ENCODE measurements around the gene SIGLEC11.
"Not testable (repeated sequence)": the region's sequence is repeated elsewhere in the genome, so short reads cannot be mapped to it uniquely, and the experiment has no call there.

SIGLEC11 gene

DNA sequence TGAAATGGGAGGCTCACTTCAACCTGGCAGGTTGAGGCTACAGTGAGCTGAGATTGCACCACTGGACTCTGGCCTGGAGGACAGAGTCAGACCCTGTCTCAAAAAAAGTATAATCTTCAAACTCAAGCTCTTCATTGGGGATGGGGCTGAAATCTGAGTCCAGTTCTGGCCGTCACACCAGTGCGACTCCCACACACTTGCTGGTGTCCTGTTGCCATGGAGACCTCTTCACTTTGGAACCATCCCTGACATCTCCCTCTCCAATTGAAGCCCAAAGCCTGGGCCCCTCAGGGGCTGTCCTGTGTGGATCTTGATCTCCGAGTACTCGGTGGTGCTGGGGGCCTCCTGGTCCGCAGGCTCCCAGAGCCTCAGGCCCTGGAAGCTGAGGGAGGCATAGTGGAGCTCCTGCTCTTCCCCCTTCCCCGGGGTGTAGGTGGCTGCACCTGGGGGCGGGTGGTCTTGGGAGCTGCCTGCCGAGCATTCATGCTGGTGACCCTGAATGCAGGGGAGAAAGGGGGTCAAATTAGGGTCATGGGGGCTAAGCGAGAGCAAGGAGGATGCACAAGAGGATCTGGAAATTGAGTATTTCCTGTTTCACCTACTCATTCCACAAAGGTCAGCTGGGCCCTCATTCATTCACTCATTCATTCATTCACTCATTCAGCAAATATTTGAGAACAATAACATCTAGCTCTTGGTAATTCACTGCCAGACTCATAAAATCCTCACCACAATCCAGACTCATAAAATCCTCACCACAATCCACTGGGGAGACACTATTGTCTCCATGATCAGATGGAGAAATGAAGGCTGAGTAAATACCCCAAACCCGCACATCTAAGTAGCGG lies 11.0 kb downstream of the SIGLEC11 start:
- no peak overlapping the region for H3K4me3 ChIP-seq (ENCODE audit: low read depth in 1 of 2, low read length in 2 of 2)
- peaks cover 3% of the 10 kb centered on the region for H3K27me3 ChIP-seq (ENCODE audit: insufficient read depth, low read length, poor library complexity)
- DNase-seq (no peak), ATAC-seq (ENCODE audit: insufficient read depth, low read depth) (no peak)
- H2AFZ ChIP-seq (ENCODE audit: low read depth, low read length), result no peak overlapping the region
- no peaks in the 10 kb centered on the region for H3K79me2 ChIP-seq (ENCODE audit: insufficient read depth, low read length)
- H4K20me1 ChIP-seq (ENCODE audit: insufficient read depth, low read length), result 0 out of 2 replicates have a peak, but pooled peaks cover 6% of the 10 kb centered on the region
- H3K4me1 ChIP-seq (ENCODE audit: insufficient read depth, low read length), result no peaks in the 10 kb centered on the region
- TF ChIP-seq, protein P1, sequence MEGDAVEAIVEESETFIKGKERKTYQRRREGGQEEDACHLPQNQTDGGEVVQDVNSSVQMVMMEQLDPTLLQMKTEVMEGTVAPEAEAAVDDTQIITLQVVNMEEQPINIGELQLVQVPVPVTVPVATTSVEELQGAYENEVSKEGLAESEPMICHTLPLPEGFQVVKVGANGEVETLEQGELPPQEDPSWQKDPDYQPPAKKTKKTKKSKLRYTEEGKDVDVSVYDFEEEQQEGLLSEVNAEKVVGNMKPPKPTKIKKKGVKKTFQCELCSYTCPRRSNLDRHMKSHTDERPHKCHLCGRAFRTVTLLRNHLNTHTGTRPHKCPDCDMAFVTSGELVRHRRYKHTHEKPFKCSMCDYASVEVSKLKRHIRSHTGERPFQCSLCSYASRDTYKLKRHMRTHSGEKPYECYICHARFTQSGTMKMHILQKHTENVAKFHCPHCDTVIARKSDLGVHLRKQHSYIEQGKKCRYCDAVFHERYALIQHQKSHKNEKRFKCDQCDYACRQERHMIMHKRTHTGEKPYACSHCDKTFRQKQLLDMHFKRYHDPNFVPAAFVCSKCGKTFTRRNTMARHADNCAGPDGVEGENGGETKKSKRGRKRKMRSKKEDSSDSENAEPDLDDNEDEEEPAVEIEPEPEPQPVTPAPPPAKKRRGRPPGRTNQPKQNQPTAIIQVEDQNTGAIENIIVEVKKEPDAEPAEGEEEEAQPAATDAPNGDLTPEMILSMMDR (IDR thresholded peaks at IDR 0.05; ENCODE audit: borderline replicate concordance, extremely low read depth, low read length, poor library complexity, severe bottlenecking), result no peak
- TF ChIP-seq EZH2 (IDR thresholded peaks at IDR 0.05; ENCODE audit: borderline replicate concordance, low read depth, low read length, severe bottlenecking), result no peak
- no peak overlapping the region for H3K9ac ChIP-seq (ENCODE audit: low read depth, low read length)
- no peaks in the 10 kb centered on the region for H3K36me3 ChIP-seq (ENCODE audit: insufficient read depth, low read length)
- H3K9me3 ChIP-seq (ENCODE audit: insufficient read depth, low read length, severe bottlenecking), result no peaks in the 10 kb centered on the region
- no peak overlapping the region for H3K4me2 ChIP-seq (ENCODE audit: insufficient read depth, low read length)
- H3K27ac ChIP-seq (ENCODE audit: low read length), result no peak overlapping the region

DNA sequence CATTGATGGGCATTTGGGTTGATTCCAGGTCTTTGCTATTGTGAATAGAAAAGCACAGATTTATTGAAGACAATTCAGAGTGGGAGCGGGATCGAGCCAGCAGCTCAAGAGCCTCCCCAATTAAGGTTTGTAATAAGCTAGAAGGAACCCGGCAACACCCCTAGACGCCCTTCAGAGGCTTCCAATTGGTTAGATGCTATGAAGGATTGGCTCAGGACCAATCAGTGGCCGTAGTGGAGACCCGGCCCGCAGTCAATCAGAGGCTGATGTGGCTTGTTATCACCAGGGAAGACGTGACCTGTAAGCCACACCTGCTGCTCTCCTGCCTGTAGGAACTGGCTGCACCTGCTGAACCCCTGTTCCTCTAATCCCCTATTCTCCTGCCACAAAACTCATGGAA lies 14.6 kb downstream of the SIGLEC11 start:
- Histone ChIP-seq H3K4me1 (ENCODE audit: insufficient read depth, low read length) (no peaks in the 10 kb centered on the region), H3K79me2 (ENCODE audit: insufficient read depth, low read length) (no peaks in the 10 kb centered on the region), H3K4me3 (ENCODE audit: low read depth in 1 of 2, low read length in 2 of 2) (no peak overlapping the region), H3K4me2 (ENCODE audit: insufficient read depth, low read length) (no peak overlapping the region), H3K27ac (ENCODE audit: low read length) (no peak overlapping the region), H3K9me3 (ENCODE audit: insufficient read depth, low read length, severe bottlenecking) (no peaks in the 10 kb centered on the region), H3K27me3 (ENCODE audit: insufficient read depth, low read length, poor library complexity) (no peaks in the 10 kb centered on the region), H3K36me3 (ENCODE audit: insufficient read depth, low read length) (no peaks in the 10 kb centered on the region), H4K20me1 (ENCODE audit: insufficient read depth, low read length) (0 out of 2 replicates have a peak, but pooled peaks cover 6% of the 10 kb centered on the region), H2AFZ (ENCODE audit: low read depth, low read length) (no peak overlapping the region), H3K9ac (ENCODE audit: low read depth, low read length) (no peak overlapping the region)
- no peak for ATAC-seq (ENCODE audit: insufficient read depth, low read depth)
- no peak for DNase-seq
- TF ChIP-seq EZH2 (IDR thresholded peaks at IDR 0.05; ENCODE audit: borderline replicate concordance, low read depth, low read length, severe bottlenecking), result no peak

DNA sequence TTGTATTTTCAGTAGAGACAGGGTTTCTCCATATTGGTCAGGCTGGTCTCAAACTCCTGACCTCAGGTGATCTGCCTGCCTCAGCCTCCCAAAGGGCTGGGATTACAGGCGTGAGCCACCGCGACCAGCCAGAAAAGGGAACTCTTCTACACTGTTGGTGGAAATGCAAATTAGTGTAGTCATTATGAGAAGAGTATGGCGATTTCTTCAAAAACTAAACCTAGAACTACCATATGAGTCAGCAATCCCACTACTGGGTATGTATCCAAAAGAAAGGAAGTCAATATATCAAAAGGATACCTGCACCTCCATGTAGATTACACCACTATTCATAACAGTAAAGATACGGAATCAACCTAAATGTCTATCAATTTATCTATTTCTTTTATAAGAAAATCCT lies 16.4 kb downstream of the SIGLEC11 start:
- not testable (repeated sequence) for H3K4me1 ChIP-seq (ENCODE audit: insufficient read depth, low read length); DNase-seq; H4K20me1 ChIP-seq (ENCODE audit: insufficient read depth, low read length); H3K4me3 ChIP-seq (ENCODE audit: low read depth in 1 of 2, low read length in 2 of 2); ATAC-seq (ENCODE audit: insufficient read depth, low read depth); H3K27ac ChIP-seq (ENCODE audit: low read length); H3K9ac ChIP-seq (ENCODE audit: low read depth, low read length); H3K27me3 ChIP-seq (ENCODE audit: insufficient read depth, low read length, poor library complexity); H3K79me2 ChIP-seq (ENCODE audit: insufficient read depth, low read length); H2AFZ ChIP-seq (ENCODE audit: low read depth, low read length); H3K36me3 ChIP-seq (ENCODE audit: insufficient read depth, low read length); H3K4me2 ChIP-seq (ENCODE audit: insufficient read depth, low read length); H3K9me3 ChIP-seq (ENCODE audit: insufficient read depth, low read length, severe bottlenecking)

DNA sequence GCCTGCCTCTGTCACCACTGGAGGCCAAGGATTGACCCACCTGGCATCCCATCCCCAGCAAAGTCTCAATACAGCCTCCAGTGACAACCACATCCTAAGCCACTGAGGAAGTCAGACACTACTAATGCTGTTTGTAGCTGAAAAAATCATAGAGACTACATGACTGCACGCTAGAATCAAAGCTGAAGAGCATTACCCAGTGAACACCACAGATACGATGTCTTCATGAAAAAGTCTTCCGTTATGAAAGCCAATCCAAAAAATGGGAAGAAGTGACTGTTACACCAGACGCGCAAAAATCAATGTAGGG lies 20.5 kb downstream of the SIGLEC11 start:
- no peak overlapping the region for H3K9ac ChIP-seq (ENCODE audit: low read depth, low read length)
- DNase-seq (no peak), ATAC-seq (ENCODE audit: insufficient read depth, low read depth) (no peak; the same call in 2 of the 3 replicates)
- H4K20me1 ChIP-seq (ENCODE audit: insufficient read depth, low read length), result peaks cover 5% of the 10 kb centered on the region; the same call in 1 of the 2 replicates
- H3K4me2 ChIP-seq (ENCODE audit: insufficient read depth, low read length), result no peak overlapping the region
- no peak overlapping the region for H3K27ac ChIP-seq (ENCODE audit: low read length)
- peaks cover 6% of the 10 kb centered on the region; the same call in 1 of the 2 replicates for H3K4me1 ChIP-seq (ENCODE audit: insufficient read depth, low read length)
- H2AFZ ChIP-seq (ENCODE audit: low read depth, low read length), result no peak overlapping the region
- H3K27me3 ChIP-seq (ENCODE audit: insufficient read depth, low read length, poor library complexity), result no peaks in the 10 kb centered on the region
- H3K79me2 ChIP-seq (ENCODE audit: insufficient read depth, low read length), result no peaks in the 10 kb centered on the region
- no peak overlapping the region for H3K4me3 ChIP-seq (ENCODE audit: low read depth in 1 of 2, low read length in 2 of 2)
- H3K9me3 ChIP-seq (ENCODE audit: insufficient read depth, low read length, severe bottlenecking), result no peaks in the 10 kb centered on the region
- no peaks in the 10 kb centered on the region for H3K36me3 ChIP-seq (ENCODE audit: insufficient read depth, low read length)
- TF ChIP-seq, protein P1 (IDR thresholded peaks at IDR 0.05; ENCODE audit: borderline replicate concordance, extremely low read depth, low read length, poor library complexity, severe bottlenecking), result no peak
- TF ChIP-seq EZH2 (IDR thresholded peaks at IDR 0.05; ENCODE audit: borderline replicate concordance, low read depth, low read length, severe bottlenecking), result no peak

All from DND-41 (cell line).